ENCODE data around the gene NCAM2.

Gene NCAM2

GRCh38 chr21:21283810-21284209, 285.6 kb downstream of the NCAM2 start:
- TF ChIP-seq CTCF (conservative IDR thresholded peaks at IDR 0.05; ENCODE audit: low read depth, low read length) = no peak
- DNase-seq (ENCODE audit: low read depth) = no peak
- no peak overlapping the region for H3K4me3 ChIP-seq (ENCODE audit: low read length)

- TF ChIP-seq CTCF (conservative IDR thresholded peaks at IDR 0.05; ENCODE audit: low read depth, low read length) = no peak
- DNase-seq (ENCODE audit: low read depth) = no peak
These were observed 288.1 kb downstream of the NCAM2 start for GRCh38 chr21:21286170-21286798.

GRCh38 chr21:21290751-21291150, 292.5 kb downstream of the NCAM2 start:
- no peak for TF ChIP-seq CTCF (conservative IDR thresholded peaks at IDR 0.05; ENCODE audit: low read depth, low read length)
- DNase-seq (ENCODE audit: low read depth) = no peak
- H3K4me3 ChIP-seq (ENCODE audit: low read length) = no peak overlapping the region

More at GRCh38 chr21:21286170-21286798, 288.1 kb downstream of the NCAM2 start:
- H3K4me3 ChIP-seq (ENCODE audit: low read length) = no peak overlapping the region

GRCh38 chr21:21291883-21292569, 293.8 kb downstream of the NCAM2 start:
- no peak for TF ChIP-seq CTCF (conservative IDR thresholded peaks at IDR 0.05; ENCODE audit: low read depth, low read length)

GRCh38 chr21:21295303-21295702, 297.1 kb downstream of the NCAM2 start:
- no peak overlapping the region for H3K4me3 ChIP-seq (ENCODE audit: low read length)
- no peak for DNase-seq (ENCODE audit: low read depth)
- no peak for TF ChIP-seq CTCF (conservative IDR thresholded peaks at IDR 0.05; ENCODE audit: low read depth, low read length)

More at GRCh38 chr21:21291883-21292569, 293.8 kb downstream of the NCAM2 start:
- no peak overlapping the region for H3K4me3 ChIP-seq (ENCODE audit: low read length)
- DNase-seq (ENCODE audit: low read depth) = no peak

- DNase-seq (ENCODE audit: low read depth) = no peak
- no peak for TF ChIP-seq CTCF (conservative IDR thresholded peaks at IDR 0.05; ENCODE audit: low read depth, low read length)
- H3K4me3 ChIP-seq (ENCODE audit: low read length) = no peak overlapping the region
These were observed 299.0 kb downstream of the NCAM2 start for GRCh38 chr21:21297211-21297610.

GRCh38 chr21:21301013-21301412, 302.8 kb downstream of the NCAM2 start:
- DNase-seq (ENCODE audit: low read depth) = no peak
- no peak for TF ChIP-seq CTCF (conservative IDR thresholded peaks at IDR 0.05; ENCODE audit: low read depth, low read length)
- no peak overlapping the region for H3K4me3 ChIP-seq (ENCODE audit: low read length)

Measured in retinal pigment epithelial cell (primary cell).